Myocyte (in vitro differentiated cells): ENCODE measurements around the gene MAPRE3. TPM values are rescaled to one million over a fixed set of nuclear protein-coding genes. Genes with fewer than 3 reads are reported as not detected.

Experiments
- DNase-seq: peaks from one replicate; pipeline ENCODE4 v3.0.0-alpha.2; 2012; ENCODE audit warnings: low read depth
- total RNA-seq: library from RNA; depleted of rRNA; stranded (reverse); fragments of >200 nt; gene quantifications from 2 replicates; pipeline ENCODE4 v1.2.3, GENCODE V29; 2014

The MAPRE3 gene
- total RNA-seq, 1 donor from 2014 or later, result 68.3 TPM

DNA sequence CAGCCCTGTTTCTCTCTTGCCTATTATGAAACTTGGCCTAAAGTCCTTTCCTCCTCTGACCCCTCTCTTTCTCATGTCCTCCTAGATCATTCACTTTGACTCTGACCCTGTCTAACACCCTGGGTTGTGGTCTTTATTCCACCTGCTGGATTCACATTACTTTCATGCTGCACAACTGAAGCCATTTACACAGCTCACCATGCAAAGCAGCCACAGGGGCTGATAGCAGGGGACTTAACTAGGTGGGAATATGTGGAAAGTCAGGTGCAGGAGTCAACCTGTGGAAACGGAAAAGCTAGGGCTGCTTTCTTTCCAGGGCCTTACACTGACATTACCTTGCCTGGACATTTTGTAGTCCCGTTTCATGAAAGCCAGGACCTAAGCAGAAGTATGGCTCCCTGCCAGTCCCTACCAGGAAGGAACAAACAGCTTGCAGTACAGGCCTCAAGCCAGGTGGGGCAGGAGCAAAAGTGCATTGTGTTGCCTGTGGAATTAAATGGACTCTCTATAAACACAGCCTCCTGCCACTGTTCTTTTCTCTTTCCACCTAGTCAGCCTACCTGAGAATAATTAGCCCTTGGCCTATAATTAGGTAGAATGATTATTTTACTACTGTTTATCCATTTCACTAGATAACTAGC, 11.8 kb downstream of the MAPRE3 start:
- peak; percentile 49 for DNase-seq

DNA sequence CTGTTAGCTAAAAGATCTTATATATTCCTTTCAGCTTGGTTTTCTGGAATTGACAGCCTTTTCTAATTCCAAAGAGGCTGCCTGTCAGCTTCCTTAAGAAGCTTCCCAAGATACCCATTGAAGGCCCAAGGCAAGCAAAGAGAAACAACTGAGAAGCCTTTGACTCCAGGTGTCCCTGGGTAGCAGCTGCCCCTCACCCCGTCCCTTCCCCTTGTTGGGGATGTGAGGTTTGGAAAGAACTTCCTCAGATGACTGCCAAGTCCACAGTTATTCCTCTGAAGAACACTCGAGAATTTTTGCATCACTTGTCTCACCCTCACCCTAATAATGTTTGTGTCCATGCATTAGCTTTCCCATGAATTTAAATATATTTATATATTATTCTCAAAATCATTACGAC, 13.3 kb downstream of the MAPRE3 start:
- no peak for DNase-seq

DNA sequence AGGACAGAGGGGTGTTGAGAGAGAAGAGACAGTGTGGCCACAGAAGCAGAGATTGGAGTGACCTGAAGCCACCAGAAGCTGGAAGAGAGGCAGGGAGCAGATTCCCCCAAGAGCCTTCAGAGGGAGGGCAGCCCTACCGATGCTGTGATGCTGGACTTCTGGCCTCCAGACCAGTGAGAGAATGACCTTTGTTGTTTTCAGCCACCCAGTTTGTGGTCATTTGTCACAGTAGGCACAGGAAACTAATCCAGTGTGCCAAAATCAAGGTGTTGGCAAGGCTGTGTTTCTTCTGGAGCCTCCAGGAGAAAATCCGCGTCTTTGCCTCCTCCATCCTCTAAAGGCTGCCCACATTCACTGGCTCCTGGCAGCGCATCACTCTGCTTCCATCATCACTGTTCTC, 15.4 kb downstream of the MAPRE3 start:
- no peak for DNase-seq

DNA sequence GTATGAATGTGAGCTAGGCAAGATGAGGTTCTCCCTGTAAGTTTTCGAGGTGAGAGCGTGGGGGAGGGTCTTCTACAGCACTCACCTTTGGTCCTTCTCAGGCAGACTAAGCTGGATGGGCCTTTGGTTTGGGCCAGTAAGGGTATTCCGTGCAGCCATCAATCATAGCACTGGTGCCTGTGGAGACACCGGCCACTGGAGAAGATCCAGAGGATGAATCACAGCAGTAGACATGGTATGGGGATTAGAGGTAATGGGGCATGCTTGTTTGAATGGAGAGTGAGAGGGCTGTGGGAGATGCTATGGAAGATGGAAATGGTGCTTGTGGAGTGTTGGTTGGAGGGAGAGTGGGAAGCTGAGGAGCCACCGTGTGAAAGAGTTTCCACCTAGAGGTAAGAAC, 16.1 kb downstream of the MAPRE3 start:
- peak; percentile 29 for DNase-seq

DNA sequence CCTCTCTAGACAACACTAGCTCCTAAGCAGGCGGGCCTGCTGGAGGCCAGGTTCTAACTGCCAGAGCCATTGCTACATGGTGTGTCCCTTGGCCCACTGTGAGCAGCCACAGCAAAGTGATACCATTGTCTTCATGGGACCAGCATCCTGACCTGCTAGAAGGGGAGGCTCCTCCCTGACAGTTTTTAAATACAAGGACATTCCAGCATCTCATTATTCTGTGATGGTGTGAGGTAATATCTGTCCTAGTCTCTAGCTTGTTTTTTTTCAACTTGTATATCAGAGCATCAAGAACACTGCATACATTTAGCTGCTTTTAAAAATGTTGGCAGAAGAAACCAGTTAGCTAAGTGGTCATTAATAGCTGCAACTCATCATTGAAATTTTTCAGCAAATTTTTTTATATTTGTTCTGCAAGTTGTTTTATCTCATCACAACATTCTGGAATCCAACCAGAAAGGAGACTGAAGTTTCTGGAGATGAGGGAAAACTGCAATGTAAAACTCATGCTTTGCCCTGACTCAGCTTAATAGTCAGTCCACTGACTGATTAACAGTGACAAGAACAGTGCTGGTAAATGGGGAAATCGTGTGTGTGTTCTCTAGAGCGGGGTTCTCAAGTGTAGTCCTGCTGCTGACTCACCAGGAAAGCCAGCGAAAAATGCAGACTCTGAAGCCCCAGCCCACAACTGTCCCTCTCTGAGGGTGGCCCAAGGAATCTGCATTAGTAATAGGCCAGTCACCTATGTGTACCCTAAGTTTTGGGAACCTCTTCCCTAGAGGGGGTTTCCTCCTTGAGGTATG, 17.8 kb downstream of the MAPRE3 start:
- DNase-seq, result peak; percentile 24

DNA sequence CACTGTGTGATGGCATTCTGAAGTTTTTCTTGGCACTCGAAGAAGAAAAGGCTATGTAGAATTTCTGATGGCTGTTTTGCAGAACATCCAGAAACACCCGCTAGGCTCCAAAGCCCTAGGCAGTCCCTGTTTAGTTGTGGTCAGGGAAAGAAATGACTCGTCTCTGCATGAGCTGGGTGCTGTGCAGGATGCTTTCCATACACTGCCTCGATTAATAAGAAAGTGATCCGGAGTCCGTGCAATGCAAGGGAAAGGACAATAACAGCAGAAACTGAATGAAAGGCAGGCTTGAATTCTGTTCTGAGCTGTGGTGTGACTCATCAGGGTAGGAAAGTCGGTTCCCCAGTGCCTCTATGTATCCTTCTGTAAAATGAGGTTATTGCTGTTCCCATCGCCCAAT, 18.7 kb downstream of the MAPRE3 start:
- DNase-seq, result no peak

DNA sequence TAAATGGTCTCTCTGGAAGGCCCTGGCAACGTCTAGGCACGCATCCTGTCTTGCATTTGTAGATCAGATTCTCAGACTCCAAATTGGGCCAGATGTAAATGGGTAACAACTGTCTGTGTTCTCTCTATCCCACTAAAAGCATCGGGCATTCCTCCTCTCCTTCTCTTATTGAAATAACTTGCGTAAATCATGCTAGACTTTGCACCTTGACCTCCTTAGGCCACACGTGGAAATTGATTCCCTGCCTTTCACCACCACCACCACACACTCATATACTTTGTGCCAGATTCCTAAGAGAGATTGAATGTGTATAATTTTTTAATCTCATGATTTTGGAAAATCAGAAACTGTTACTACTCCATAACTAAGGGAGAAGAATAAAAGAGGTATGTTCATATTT, 21.3 kb downstream of the MAPRE3 start:
- no peak for DNase-seq

DNA sequence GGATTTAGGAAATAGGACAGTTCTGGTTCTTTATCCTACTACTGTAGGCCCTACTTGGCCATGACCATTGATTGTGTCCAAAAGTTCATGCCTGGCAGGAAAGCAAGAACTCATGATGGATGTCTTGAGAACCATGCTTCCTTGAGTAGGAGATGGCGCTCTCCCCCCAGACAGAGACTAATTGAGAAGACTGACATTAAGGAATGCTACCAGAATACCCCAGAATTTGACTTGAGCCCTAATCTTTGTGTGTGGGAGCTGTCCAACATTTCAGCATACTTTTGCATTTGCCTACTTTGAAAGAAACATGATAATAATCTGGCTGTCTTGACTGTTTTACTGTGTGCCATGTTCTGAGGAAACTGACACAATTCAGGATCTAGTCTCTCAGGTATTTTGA, 23.3 kb downstream of the MAPRE3 start:
- no peak for DNase-seq

DNA sequence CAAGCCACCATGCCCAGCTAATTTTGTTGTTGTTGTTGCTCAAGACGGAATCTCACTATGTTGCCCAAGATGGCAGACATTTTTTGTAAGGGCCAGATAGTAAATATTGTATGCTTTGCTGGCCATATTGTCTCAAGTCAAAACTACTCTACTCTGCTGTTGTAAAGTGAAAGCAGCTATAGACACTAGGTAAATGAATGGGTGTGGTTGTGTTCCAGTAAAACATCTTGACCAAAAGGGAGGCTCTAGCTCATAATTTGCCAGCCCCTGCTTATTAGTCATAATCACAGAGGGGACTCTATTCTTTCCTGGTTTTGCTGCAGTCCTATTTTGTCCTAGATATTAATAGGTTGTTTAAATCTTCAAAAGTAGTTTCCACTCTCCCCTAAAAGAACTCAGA, 24.5 kb downstream of the MAPRE3 start:
- DNase-seq, result no peak

DNA sequence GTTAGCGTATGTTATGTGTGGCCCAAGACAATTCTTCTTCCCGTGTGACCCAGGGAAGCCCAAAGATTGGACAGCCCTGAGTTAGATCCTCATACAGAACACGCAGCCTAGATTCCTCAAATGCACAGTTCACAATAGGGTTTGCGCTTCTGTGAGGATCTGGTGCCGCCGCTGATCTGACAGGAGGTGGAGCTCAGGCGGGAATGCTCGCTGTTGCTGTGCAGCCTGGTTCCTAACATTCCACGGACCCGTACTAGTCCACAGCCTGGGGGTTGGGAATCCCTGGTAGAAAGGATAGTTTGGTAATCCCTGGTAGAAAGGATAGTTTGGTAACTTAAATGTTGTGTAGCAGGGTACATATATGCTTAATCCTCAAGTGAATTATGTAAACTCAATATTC, 27.0 kb downstream of the MAPRE3 start:
- DNase-seq, result no peak

DNA sequence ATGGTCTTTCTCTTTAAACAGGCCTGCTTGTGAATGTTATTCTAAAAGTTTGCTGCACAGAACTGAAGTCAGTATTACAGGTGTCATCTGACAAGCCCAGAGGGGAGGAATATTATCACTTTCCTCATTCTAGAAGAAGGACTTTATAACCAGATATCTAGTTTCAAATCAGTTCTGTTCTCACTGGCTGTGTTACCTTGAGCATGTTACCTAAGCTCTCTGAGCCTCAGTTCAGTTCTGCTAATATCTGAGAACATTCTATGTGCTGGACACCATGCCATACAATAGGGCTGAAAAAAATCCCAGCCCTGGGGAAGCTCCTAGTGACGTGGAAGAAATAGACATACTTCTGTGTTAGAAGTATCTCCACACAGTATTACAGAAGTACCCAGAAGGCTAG, 27.9 kb downstream of the MAPRE3 start:
- no peak for DNase-seq

DNA sequence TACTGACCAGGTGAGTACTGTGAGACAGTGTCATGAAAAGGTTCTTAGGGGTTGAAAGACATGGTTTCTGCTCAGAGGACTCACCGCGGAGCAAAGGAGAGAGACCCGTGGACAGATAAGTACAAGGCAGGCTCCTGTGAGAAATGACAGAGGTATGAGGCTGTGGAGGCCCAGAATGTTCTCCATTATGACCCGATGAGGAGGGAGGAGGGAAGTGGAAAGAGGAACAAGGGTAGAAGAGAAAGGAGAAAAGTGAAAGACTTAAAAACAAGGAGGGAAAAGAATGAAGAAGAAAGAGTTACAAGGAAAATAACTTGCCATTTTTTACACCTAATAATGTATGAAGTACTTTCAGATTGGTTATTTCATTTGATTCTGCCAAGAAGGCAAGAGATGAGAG, 29.8 kb downstream of the MAPRE3 start:
- no peak for DNase-seq

DNA sequence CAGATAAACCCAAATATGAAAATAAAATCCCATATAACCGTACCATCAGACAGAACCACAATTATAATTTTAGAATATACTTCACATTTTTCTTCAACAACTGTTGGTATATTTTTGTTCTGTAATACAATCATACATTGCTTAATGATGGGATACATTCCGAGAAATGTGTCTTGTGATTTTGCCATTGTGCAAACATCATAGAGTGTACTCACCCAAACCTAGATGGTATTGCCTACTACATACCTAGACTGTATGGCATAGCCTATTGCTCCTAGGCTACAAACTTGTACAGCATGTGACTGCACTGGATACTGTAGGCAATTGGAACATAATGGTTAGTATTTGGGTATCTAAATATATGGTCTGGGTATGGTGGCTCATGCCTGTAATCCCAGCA, 30.6 kb downstream of the MAPRE3 start:
- DNase-seq, result no peak

DNA sequence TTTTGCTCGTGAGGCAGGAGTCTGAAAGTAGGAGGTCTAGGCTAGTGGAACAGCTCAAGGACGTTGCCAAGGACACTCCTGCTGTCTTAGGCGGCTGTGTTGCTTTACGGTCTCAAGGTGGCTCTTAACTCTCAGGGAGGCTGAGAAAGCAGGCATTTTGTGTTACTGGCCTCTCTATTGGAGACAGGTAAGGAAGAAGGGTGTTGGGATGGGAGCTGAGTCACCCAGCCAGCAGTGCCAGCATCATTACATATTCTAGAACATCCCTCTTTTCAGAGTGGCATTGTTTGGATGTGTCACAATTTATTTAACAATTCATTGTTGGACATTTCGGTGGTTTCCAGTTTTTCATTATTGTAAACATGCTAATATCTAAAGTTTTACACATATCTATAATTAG, 31.5 kb downstream of the MAPRE3 start:
- DNase-seq, result no peak

DNA sequence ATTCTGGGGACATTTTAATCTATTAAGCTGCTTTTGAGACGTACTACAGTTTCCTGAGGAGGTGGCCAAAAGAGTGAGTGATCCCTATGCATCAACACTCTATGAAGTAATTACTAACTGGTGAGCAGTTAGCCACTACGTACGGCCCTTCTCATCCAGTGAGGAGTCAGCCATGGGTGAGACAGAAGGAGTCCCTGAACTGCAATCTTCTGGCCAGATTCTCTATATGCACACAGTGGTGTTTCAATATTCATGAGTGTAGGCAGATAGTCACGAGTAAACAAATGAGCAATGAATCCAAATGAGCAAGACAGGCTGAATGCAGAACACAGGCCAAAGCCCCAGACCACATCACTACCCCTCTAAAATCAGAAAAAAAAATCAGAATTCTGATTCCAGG, 32.6 kb downstream of the MAPRE3 start:
- no peak for DNase-seq

DNA sequence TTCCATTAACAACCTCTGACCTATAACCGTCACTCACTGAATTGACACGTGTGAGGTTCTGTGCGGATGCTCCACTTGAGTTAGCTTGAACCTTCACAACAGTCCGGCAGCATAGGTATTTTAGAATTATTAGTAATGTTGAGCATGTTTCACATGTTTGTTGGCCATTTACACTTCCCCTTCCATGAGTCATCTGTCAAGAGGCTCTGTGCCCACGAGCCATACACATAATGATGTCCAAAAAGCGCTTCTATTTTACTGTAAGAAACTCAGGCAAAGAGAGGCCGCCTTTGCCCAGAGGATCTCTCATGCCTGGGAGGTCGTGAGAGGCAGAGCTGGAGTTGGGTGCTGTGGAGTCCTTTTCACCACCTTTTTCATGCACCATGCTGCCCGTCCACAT, 33.4 kb downstream of the MAPRE3 start:
- no peak for DNase-seq

DNA sequence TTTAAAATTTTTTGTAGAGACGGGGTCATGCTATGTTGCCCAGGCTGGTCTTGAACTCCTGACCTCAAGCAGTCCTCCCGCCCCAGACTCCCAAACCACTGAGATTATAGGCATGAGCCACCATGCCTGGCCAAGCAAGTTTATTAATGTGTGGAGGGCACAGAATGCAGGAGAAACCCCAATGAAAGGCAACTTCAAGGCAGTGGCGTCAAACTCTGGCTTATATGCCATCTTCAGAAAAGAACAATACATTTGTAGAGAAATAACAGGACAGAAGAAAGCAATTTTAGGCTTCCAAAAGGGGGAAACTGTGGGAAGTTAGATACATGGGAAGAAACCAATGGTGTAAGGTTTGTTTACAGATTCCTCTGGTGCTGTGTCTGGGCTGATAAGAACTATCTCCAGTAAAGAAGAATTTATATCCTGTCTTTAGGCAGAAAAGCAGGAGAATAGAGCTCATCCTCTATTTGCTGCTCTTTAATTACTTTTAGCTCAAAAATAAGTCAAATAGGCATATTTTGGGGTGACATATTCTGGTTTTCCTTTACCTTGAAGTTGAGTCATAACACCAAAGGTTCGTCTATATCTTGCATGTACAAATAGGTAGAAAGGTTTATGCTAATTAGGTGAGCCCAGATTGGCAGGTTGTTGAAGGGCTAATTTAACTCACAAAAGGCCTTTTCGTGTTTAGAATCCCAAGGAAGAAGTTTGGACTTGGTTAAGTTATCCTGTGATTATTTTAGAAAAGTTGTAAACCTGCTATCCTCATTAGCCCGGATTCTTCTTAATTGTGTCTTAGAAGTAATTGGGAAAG, 36.4 kb downstream of the MAPRE3 start:
- no peak for DNase-seq

DNA sequence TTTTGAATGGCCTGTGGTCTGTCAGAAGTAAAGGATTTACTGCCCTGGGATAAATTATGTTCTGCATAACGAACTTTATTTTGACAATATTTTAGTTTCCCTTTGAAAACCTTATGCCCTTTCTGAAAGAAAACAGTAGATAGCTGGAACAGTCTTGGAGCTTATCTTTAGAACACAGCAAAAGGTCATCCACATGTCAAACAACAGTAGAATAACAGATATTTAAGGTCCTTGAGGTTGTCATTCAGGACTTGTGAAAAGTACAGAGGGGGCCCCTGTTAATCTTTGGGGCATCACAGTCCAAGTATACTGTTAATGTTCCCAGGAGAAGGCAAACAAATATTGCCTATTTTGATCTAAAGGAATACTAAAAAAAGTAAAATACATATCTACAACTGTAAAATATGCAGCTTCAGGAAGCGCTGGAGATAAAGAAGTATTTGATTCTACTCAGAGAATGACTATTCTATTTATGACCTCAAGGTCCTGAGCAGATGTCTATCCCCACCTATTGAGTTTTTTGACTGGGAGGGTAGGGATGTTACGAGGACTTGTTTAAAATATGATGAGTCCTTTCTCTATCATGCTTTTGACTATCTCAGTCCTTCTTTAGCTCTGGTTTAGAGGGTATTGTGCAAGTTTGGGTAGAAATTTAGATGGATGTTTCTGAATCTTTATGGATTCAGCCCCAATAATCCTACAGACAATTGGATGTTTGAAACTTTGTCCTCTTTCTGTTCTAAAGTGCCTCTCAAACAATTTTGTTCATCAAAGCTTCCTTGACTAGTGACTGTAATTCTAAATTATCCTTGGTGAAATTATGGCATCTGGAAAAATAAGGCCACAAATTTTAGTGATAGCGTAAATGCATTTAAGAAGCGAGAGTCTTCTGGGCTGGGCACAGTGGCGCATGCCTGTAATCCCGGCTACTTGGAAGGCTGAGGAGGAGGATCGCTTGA, 37.3 kb downstream of the MAPRE3 start:
- no peak for DNase-seq

DNA sequence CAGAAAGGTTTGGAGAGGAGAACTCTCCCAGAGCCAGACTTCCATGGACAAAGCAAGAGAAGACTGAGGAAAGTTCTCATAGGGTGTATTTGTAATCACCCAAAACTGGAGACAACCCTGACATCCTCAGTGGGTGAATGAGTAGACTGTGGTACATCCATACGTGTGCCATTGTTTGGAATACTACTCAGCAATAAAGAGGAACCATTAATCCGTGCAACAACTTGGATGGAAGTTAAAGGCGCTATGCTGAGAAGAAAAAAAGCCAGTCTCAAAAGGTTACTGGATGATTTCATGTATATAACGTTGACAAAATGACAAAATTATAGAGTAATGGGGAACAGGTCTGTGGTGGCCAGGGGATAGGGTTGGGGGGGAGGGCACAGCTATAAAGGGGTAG, 38.2 kb downstream of the MAPRE3 start:
- DNase-seq, result no peak

DNA sequence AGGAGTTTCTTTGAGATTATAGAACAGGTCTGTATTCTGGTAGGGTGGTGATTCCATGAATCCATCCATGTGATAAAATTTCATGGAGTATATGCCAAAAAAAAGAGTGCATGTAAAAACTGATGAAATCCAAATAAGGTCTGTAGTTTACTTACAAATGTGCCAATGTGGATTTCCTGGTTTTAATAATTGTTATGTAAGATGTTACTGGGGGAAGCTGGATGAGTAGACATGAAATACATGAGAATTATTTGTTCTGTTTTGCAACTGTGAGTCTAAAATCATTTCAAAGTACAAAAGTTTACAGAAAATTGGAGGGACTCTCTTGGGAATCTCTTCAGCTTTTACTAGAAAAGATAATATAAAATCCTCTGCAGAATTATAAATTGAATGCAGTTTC, 38.6 kb downstream of the MAPRE3 start:
- DNase-seq, result no peak

DNA sequence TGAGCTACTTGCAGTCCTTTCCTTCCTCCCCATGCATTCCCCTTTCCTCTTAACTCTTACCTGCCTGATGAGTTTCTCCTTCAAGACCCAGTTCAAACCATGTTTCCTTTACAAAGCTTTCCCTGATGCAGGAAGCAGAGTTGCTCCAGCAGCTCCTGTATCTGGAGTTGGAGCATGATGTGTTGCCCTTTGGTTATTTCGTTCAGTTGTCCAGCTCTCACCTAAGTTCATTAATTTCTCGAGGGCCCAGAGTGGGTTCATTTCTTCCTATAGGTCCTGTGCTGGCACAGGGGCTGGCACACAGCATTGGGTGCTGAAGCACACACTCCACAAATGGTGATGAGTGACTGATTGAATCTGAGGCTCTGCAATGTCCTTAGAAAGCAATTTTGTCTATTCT, 39.3 kb downstream of the MAPRE3 start:
- DNase-seq, result no peak
